ENCODE measurements around the gene MAGEB17. TPM values are rescaled to one million over a fixed set of nuclear protein-coding genes. Genes with fewer than 3 reads are reported as not detected.

MAGEB17 gene
- total RNA-seq, 1 experiment from 2014 or later: not detected

- intact Hi-C loops (cut with micrococcal nuclease): loop anchor here (5.0 to 10.0 kb wide), 3 partner anchors 93 to 553 kb away; no protein-coding TSS in a partner anchor
- RAD21 ChIA-PET (ENCODE audit: low non-redundant PET in 1 of 2, low total read pairs in 2 of 2, uncharacterized antibody in 2 of 2, unreplicated experiment in 2 of 2): no interaction called here
- H3K27ac ChIP-seq (ENCODE audit: low read depth, low read length): no peak overlapping the region
- no peak overlapping the region for H2AFZ ChIP-seq (ENCODE audit: low read depth, low read length, poor library complexity, severe bottlenecking)
- POLR2A ChIA-PET: no interaction called here
- no peaks in the 10 kb centered on the region for H3K9me2 ChIP-seq (ENCODE audit: insufficient read depth)
- no peak for ATAC-seq
- no peak overlapping the region for H3K4me3 ChIP-seq (replicated peaks in 1 of 2; ENCODE audit: low read depth in 1 of 2, low read length in 2 of 2)
- H4K20me1 ChIP-seq (ENCODE audit: insufficient read depth): no peaks in the 10 kb centered on the region
- H3K4me1 ChIP-seq (ENCODE audit: control insufficient read depth in 1 of 2, insufficient read depth in 2 of 2, low read length in 2 of 2): peaks cover 0 to 4% of the 10 kb centered on the region in 2 experiments; a peak in 1 of 4 replicates
- no peak for TF ChIP-seq SIN3A (IDR thresholded peaks at IDR 0.05; ENCODE audit: low read depth)
- no peak for TF ChIP-seq CEBPB (IDR thresholded peaks at IDR 0.05; ENCODE audit: low read depth)
- TF ChIP-seq JUND (IDR thresholded peaks at IDR 0.05): no peak
- no peak for TF ChIP-seq TCF7L2 (IDR thresholded peaks at IDR 0.05; ENCODE audit: borderline replicate concordance, extremely low read depth, insufficient read depth, insufficient read length)
- no peak for TF ChIP-seq ZNF274 (IDR thresholded peaks at IDR 0.05; ENCODE audit: low read depth, low read length)
- TF ChIP-seq ZBTB33 (IDR thresholded peaks at IDR 0.05; ENCODE audit: extremely low read depth, insufficient replicate concordance, low read length): no peak
- no peak overlapping the region for H3K4me2 ChIP-seq (ENCODE audit: low read length)
- no peaks in the 10 kb centered on the region for H3K79me2 ChIP-seq (ENCODE audit: insufficient read depth, low read length)
- H3K27me3 ChIP-seq (ENCODE audit: insufficient read depth, low read length): no peaks in the 10 kb centered on the region
- DNase-seq (ENCODE audit: low read depth, low spot score): no peak
- no peaks in the 10 kb centered on the region for H3K9me3 ChIP-seq (ENCODE audit: control insufficient read depth in 1 of 2, insufficient read depth in 1 of 2, low read depth in 1 of 2, low read length in 2 of 2)
- CTCF ChIA-PET: no interaction called here
- no TSS peak for BruUV-seq (replicated peaks)
- H3K9ac ChIP-seq (ENCODE audit: low read length): no peak overlapping the region
- H3K36me3 ChIP-seq (ENCODE audit: control insufficient read depth in 1 of 2, insufficient read depth in 2 of 2, low read length in 2 of 2): no peaks in the 10 kb centered on the region
These were observed 47.7 kb upstream of the MAGEB17 start for GRCh38 chrX:16119353-16120220.

Data from HCT116 (cell line).